Stimulated activated CD4-positive, alpha-beta T cell treated with anti-CD3 and anti-CD28 coated beads, TNF-alpha, amount 100 ng/mL, for 4 hours (primary cell): Measurements from ENCODE around the gene SIRT7.
"Not testable (repeated sequence)": the region's sequence is repeated elsewhere in the genome, so short reads cannot be mapped to it uniquely, and the experiment has no call there.

Experiments
- DNase-seq, 3 experiments: peaks; one replicate each; pipeline ENCODE4 v3.0.0-alpha.2; 2020; ENCODE audit warnings: low read depth in 3 of 3

The SIRT7 gene

GRCh38 chr17:81920612-81921536 lies 2.9 kb upstream of the SIRT7 start:
- no peak for DNase-seq

- no peak for DNase-seq
Measured at GRCh38 chr17:81918832-81919545, 1.0 kb upstream of the SIRT7 start.

DNA sequence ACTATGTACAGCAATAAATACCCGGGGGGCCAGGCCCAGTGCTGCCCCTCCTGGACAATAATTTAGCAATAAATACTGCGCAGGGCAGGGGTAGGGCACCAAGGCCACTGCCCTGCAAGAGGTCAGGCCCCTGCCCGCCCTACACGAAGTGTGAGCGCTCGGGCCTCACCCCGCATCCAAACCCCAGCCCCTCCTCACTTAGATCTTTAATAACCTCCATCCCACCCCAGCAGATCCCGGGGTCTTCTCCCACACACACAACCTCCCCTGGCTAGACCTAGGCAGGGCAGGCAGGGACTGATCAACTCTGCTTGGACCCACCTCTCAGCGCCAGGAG lies 325 bp upstream of the SIRT7 start:
- not testable (repeated sequence) for DNase-seq

GRCh38 chr17:81916234-81917001 lies 1.6 kb downstream of the SIRT7 start:
- no peak for DNase-seq

DNA sequence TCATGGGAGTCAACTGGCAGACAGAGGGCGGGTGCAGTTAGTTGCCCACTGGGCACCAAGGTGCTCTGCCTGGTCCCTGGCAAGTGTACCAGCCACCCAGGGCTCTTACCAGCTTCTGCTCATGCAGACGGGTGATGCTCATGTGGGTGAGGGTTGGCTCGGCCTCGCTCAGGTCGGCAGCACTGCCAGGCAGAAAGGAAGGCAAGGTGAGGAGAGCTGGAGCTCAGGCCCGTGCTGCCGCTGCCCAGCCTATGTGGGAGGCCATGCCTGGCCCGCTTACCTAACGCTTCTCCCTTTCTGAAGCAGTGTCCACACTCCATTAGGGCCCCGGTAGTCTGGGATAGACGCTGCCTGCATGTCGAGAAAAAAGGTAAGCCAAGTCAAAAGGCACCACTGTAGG lies 2.6 kb downstream of the SIRT7 start:
- no peak for DNase-seq

DNA sequence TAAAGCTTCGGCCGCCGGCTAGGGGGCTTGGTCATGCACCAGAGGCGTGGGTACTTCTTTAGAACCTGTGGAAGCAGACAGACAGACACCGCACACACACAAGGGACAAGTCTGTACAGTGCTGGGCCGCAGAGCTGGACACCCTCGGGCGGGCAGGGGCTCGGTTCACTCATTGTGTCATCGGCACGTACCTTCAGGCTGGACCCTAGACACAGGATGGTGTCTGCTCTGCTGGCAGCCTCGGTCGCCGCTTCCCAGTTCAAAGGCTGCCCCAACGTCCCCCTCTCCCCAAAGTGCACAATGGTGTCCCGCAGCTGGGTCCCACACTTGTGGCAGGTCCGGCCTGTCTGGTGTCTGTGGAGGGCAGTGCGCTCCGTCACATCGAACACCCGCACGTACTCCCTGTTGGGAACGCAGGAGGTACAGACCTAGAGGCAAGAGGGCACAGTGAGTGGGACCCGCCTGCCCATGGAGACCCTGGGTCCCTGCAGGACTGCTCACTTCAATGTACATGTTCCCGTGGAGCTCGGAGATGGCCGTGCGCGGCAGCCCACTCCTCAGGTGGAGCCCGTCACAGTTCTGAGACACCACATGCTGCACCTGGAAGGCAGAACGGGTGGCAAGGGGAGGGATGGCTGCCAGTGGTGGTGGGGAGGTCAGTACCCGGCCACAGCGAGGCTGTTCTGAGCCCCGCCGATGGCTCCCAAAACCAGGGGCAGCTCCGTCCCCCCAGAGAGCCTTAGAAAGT lies 3.7 kb downstream of the SIRT7 start:
- no peak for DNase-seq

- no peak for DNase-seq
Measured at GRCh38 chr17:81913394-81914102, 4.4 kb downstream of the SIRT7 start.

DNA sequence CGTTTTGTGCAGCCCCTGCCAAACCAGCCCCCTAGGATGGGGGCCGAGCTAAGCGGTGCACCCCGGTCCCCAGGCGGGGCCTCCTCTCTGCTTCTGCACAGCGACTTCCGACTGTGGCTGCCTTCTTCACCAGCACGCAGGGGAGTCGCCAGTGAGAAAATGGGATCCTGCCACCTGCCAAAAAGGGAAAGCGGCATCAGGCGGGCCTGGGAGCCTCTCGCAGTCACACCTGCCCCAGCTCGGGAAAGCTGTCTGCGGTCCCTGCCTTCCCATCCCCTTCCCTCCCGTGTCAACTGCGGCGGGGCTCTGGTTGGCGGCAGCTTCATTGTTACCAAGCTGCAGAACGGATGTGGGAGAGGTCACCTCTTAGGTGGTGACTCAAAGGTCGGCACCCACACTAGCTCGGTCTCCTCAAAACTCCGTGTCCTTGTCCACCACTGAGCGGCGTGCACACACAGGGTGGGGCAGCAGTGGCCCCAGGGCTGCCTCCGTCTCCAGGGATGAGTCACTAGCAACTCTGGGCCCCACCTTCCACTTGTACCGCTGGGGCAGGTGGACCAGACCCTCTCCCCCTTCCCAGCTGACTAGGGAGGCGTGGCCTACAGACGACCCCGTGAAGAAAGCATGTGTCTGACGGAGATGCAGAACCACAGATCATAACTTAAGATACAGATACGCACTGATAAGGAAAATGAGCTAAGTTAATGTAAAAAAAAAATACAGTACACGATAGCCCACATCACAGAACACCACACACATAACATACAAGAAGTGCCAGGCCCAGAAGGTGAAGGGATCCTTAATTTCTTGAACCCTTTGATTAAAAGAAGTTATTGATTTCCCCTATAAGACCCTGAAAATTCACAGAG lies 5.3 kb downstream of the SIRT7 start:
- no peak for DNase-seq

GRCh38 chr17:81911969-81912368 lies 6.0 kb downstream of the SIRT7 start:
- DNase-seq = no peak

GRCh38 chr17:81911277-81911961 lies 6.6 kb downstream of the SIRT7 start, which contains the start of gene PCYT2:
Gene PCYT2 (minus strand): TSS chr17:81911399. CDS start chr17:81911355, 44 bp downstream.
- DNase-seq = peak; percentile 87 to 92 (median 90)

- no peak for DNase-seq
Measured at GRCh38 chr17:81910840-81911276, 7.1 kb downstream of the SIRT7 start.

DNA sequence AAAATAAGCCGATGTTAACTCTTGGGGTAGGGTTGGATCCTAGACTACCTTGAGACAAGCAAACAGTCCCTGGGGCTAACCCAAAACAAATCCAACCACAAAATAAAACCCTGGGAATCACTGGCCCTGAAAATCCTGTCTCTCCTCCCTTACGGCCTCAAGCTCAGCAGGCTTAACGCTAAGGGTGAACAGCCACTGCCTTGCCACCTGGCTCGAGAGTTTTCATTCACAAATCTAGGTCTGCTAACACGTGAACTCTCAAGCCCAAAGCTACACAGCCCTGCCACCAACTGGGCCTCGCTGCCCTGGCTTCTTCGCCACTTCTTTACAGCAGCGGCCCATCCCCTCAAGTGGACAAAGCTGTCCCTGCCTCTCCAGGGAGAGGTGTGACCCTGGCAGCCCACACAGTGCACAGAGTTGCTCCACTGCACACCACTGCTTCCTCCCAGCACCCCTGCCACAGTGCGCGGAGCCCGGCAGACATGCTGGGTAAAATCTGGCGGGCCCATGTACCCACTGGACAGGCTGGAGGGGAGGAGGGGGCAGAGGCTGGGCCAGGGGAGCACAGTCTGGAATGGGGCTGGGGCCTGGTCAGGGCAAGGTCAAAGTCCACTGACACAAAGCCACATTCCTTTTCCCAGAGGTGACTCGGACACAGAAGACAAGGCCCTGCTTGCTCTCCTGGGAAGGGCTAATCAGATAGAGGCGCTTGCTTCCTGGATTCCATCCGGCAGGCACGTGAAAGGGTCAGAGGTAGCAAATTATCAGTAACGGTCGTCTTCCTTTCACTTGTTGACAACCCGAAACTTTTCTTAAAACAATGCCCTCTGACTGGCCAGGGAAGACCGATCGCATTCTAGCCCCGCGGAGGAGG lies 7.8 kb downstream of the SIRT7 start:
- no peak for DNase-seq

DNA sequence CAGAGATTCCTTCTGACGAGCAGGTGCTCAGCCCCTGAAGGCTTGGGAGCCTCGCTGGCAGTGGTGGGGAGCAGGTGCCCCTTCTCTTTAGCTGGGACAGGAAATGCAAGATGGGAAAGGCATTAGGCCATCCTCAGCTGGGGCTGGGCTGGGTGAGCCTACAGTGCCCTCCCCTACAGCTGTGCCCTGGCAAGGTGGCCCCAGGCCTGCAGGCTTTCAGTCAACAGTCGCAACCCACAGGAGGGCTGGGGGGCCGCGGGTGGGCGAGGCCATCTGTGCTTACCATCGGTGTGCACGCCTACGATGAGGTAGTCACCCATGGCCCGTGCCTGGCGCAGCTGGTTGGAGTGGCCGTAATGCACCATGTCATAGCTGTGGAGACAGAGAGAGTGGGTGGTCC lies 8.7 kb downstream of the SIRT7 start:
- DNase-seq = no peak

- DNase-seq = no peak
Measured at GRCh38 chr17:81908793-81909192, 9.2 kb downstream of the SIRT7 start.

DNA sequence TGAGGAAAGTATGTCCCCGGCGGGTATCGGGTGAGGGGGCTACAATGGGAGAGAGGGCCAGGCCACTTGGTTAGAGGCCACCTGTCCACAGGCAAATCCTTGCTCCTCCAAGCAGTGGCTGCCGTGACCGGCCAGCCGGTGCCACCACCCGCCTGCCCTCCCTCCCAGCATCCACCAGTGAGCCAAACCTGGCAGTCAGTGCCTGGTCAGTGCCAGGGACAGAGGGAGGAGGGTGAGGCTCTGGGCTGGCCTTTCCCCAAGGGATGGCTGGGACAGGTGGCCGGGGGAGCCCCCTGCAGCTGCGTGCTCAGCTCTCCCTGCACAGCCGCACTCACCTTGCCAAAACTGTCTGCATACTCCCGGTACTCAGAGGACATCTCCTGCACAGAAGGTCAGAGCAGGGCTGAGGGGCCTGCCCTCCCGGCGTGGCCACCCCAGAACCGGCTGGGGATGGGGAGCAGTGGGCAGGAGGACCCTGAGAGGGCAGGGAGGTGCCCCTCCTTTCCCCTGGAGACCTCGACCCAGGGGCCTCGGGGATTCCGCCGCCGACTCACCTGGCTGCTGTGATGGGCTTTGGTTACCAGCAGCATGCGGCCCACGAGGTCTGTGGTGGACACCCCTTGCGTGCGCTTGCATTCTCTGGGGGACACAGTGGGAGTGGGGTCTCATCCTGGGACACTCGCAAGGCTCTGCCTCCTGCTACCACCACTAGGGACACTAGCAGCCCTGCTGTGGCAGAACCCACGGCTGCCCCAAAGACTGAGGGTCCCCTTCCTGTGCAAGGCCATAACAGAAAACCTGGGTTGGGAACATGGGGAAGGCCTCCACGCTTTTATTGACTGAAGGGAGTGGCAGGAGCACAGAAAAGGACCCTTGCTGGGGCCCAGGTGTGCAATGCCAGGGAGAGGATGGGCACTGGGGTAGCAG lies 10.5 kb downstream of the SIRT7 start:
- no peak for DNase-seq

DNA sequence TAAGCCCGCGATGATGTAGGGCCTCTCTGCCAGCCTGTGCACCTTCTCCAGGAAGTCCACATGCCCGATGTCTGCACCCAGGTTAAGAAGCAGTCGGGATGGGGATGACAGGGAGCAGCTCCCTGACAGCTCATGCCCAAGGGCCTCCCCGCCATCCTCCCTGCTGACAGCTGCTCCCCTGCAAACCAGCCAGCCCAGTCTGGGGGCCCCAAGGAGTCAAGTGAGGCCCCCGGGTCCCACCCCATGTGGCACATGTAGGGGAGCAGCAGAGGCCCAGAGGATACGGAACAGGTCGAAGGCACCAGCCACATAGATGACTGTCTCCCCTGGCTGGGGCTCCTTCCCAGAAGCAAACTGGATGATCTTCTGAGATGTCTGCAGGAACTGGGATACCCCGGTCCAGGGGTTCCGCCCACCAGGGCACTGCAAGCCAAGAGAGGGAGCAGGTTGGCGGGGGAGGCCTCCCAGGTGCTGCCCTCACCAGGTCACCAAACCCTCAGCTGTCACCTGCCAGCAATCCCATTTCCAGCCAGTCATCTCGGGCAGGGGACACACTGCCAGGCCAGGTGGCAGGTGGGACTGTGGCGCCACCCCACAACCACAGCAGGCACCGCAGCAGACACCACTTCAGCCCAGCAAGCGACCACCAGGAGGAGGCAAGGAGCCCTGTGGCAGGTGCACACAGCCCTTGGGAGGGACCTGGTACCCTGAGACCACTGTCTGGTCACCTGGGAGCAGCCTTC lies 11.3 kb downstream of the SIRT7 start:
- no peak for DNase-seq
